T-cell (primary cell): ENCODE measurements around the gene ST6GALNAC3. TPM values are rescaled to one million over a fixed set of nuclear protein-coding genes. Genes with fewer than 3 reads are reported as not detected.
"Not testable (repeated sequence)": the region's sequence is repeated elsewhere in the genome, so short reads cannot be mapped to it uniquely, and the experiment has no call there.

Source experiments
- ATAC-seq, 4 experiments: fragments of 200-7000 bp in 3 of 4; fragments of 150-1000 bp in 1 of 4; cut with Tn5 transposase; replicated peaks in 1 of 4; 1 replicate in 3 of 4; 2 replicates in 1 of 4; pipeline ENCODE4 v1.10.0; 2021; ENCODE audit warnings: moderate library complexity in 3 of 4, mild to moderate bottlenecking in 2 of 4, moderate number of reproducible peaks in 1 of 4
- CTCF ChIA-PET, 2 donors: fragments of 300-600 bp; sonication (Branson Sonifier 250); formaldehyde crosslinking; loops; one replicate each; lab custom pipeline; 2022; ENCODE audit warnings: antibody characterized with exemption in 2 of 2; lab: Charles Lee
- POLR2A ChIA-PET, 2 donors: fragments of 300-600 bp; sonication (Branson Sonifier 250); formaldehyde crosslinking; loops; one replicate each; lab custom pipeline; 2022; ENCODE audit warnings: antibody characterized with exemption in 2 of 2; lab: Charles Lee
- DNase-seq, 35 experiments: peaks; one replicate each; pipeline versions ENCODE4 v3.0.0 to v3.0.0-alpha.2; 2013 to 2023
- H3K27ac ChIP-seq: one replicate; pipeline ENCODE4 v1.5.1; 2013; ENCODE audit warnings: low read length
- H3K27me3 ChIP-seq, 2 experiments: replicated peaks in 1 of 2; 1 replicate in 1 of 2; 2 replicates in 1 of 2; pipeline versions ENCODE4 v1.6.1 to v1.7.0; 2013; ENCODE audit warnings: low read length in 1 of 2, mixed read lengths in 1 of 2; ENCODE audit not compliant: control insufficient read depth in 2 of 2, insufficient read depth in 2 of 2; ENCODE audit errors: extremely low read depth in 1 of 2
- H3K36me3 ChIP-seq, 2 donors: 1 replicate in 1 of 2; 2 replicates in 1 of 2; pipeline versions ENCODE4 v1.6.1 to v1.7.0; 2013; ENCODE audit warnings: low read length in 1 of 2; ENCODE audit not compliant: control insufficient read depth in 2 of 2, insufficient read depth in 1 of 2; ENCODE audit errors: extremely low read depth in 1 of 2
- H3K4me1 ChIP-seq, 2 experiments: 1 replicate in 1 of 2; 2 replicates in 1 of 2; pipeline versions ENCODE4 v1.6.1 to v1.7.0; 2013; ENCODE audit warnings: low read length in 2 of 2, mixed read lengths in 1 of 2; ENCODE audit not compliant: insufficient read depth in 2 of 2, control insufficient read depth in 1 of 2; ENCODE audit errors: extremely low read depth in 1 of 2
- H3K4me3 ChIP-seq, 2 donors: 1 replicate in 1 of 2; 2 replicates in 1 of 2; pipeline versions ENCODE4 v1.5.1 to v1.7.0; 2013; ENCODE audit warnings: mild to moderate bottlenecking in 2 of 2, low read length in 1 of 2, moderate library complexity in 1 of 2; ENCODE audit not compliant: control insufficient read depth in 1 of 2; ENCODE audit errors: extremely low read depth in 1 of 2
- H3K9me3 ChIP-seq: 2 replicates; pipeline ENCODE4 v1.7.0; 2013
- H3K27ac Mint-ChIP-seq, 2 donors: one replicate each; pipeline ENCODE4 v1.8.0; 2020 to 2021; ENCODE audit warnings: mild to moderate bottlenecking in 2 of 2, mixed read lengths in 2 of 2
- H3K27me3 Mint-ChIP-seq, 2 donors: one replicate each; pipeline ENCODE4 v1.8.0; 2021 to 2022; ENCODE audit warnings: mixed read lengths in 2 of 2
- H3K36me3 Mint-ChIP-seq: one replicate; pipeline ENCODE4 v1.8.0; 2021; ENCODE audit warnings: mixed read lengths
- H3K4me1 Mint-ChIP-seq, 3 donors: one replicate each; pipeline ENCODE4 v1.8.0; 2020 to 2022; ENCODE audit warnings: mixed read lengths in 3 of 3, mild to moderate bottlenecking in 1 of 3
- H3K4me3 Mint-ChIP-seq, 3 donors: one replicate each; pipeline ENCODE4 v1.8.0; 2020 to 2022; ENCODE audit warnings: mild to moderate bottlenecking in 3 of 3, mixed read lengths in 3 of 3, moderate library complexity in 3 of 3
- H3K9me3 Mint-ChIP-seq, 3 donors: one replicate each; pipeline ENCODE4 v1.8.0; 2020 to 2022; ENCODE audit warnings: mixed read lengths in 3 of 3
- WGBS: methylation state at CpG from one replicate; pipeline ENCODE4 v1.1.5; 2013; ENCODE audit warnings: missing lambda C conversion rate; ENCODE audit not compliant: insufficient coverage; 5-methylcytosine and 5-hydroxymethylcytosine counted together
- total RNA-seq, 35 experiments: library from RNA in 6 of 35; stranded (reverse) in 6 of 35; fragments of 120-200 nt in 1 of 35; gene quantifications; one replicate each; pipeline versions ENCODE4 v1.2.1 to v1.2.4 and lab custom pipeline; 2013 to 2026

The ST6GALNAC3 gene
- total RNA-seq, 5 donors from 2014 or later (not counting 1 experiment from before 2014, with no cell fraction given) = 0.33 to 6.6 (median 1.5) TPM

GRCh38 chr1:76640092-76640491 lies 565.5 kb downstream of the ST6GALNAC3 start:
- H3K9me3 Mint-ChIP-seq = peaks cover 0 to 3% (median 1%) of the 10 kb centered on the region in 3 donors
- Histone ChIP-seq H3K4me3 (no peak overlapping the region), H3K27ac (no peak overlapping the region), H3K36me3 (no peaks in the 10 kb centered on the region), H3K4me1 (peaks cover 0 to 14% of the 10 kb centered on the region in 2 experiments), H3K27me3 (no peaks in the 10 kb centered on the region), H3K9me3 (no peaks in the 10 kb centered on the region)
- no peak overlapping the region for H3K4me3 Mint-ChIP-seq
- DNase-seq (no peak), ATAC-seq (no peak)
- peaks cover 0 to 3% of the 10 kb centered on the region in 2 donors for H3K27me3 Mint-ChIP-seq
- peaks cover 3 to 12% (median 11%) of the 10 kb centered on the region in 3 donors for H3K4me1 Mint-ChIP-seq
- CTCF ChIA-PET = no interaction called here
- POLR2A ChIA-PET = no interaction called here
- no peaks in the 10 kb centered on the region for H3K36me3 Mint-ChIP-seq
- H3K27ac Mint-ChIP-seq = no peak overlapping the region

GRCh38 chr1:76640723-76641122 lies 566.2 kb downstream of the ST6GALNAC3 start:
- ChIA-PET CTCF (interaction anchor here in 1 of 2 donors (0.6 kb wide), 2 partner anchors 25 to 1271 kb away, joined by 3 read pairs; no protein-coding TSS in a partner anchor), POLR2A (interaction anchor here in 1 of 2 donors (0.5 to 0.6 kb wide), 2 partner anchors 9 to 774 kb away, joined by 4 read pairs; no protein-coding TSS in a partner anchor)
- Histone ChIP-seq H3K36me3 (no peaks in the 10 kb centered on the region), H3K27ac (no peak overlapping the region), H3K4me3 (no peak overlapping the region), H3K4me1 (peaks cover 0 to 9% of the 10 kb centered on the region in 2 experiments), H3K27me3 (no peaks in the 10 kb centered on the region), H3K9me3 (no peaks in the 10 kb centered on the region)
- Mint-ChIP-seq H3K9me3 (peaks cover 0 to 3% (median 0%) of the 10 kb centered on the region in 3 donors), H3K27ac (no peak overlapping the region), H3K36me3 (no peaks in the 10 kb centered on the region), H3K4me1 (peaks cover 3 to 10% (median 9%) of the 10 kb centered on the region in 3 donors), H3K4me3 (no peak overlapping the region), H3K27me3 (peaks cover 0 to 3% of the 10 kb centered on the region in 2 donors)
- DNase-seq (no peak), ATAC-seq (no peak)

GRCh38 chr1:76644139-76644538 lies 569.6 kb downstream of the ST6GALNAC3 start:
- H3K4me3 ChIP-seq = no peak overlapping the region
- H3K36me3 ChIP-seq = no peaks in the 10 kb centered on the region
- Mint-ChIP-seq H3K27ac (no peak overlapping the region), H3K27me3 (peaks cover 0 to 1% of the 10 kb centered on the region in 2 donors), H3K36me3 (no peaks in the 10 kb centered on the region), H3K4me1 (no peaks in the 10 kb centered on the region), H3K4me3 (no peak overlapping the region), H3K9me3 (peaks cover 0 to 8% (median under 1%) of the 10 kb centered on the region in 3 donors)
- no peaks in the 10 kb centered on the region for H3K9me3 ChIP-seq
- ChIA-PET CTCF (no interaction called here), POLR2A (no interaction called here)
- WGBS = 100% methylated on average over 1 of the region's 5 CpGs
- DNase-seq (no peak), ATAC-seq (no peak)
- H3K27ac ChIP-seq = no peak overlapping the region
- no peaks in the 10 kb centered on the region for H3K4me1 ChIP-seq
- no peaks in the 10 kb centered on the region for H3K27me3 ChIP-seq

- not testable (repeated sequence) for H3K27ac Mint-ChIP-seq, H3K4me3 Mint-ChIP-seq
- no CpG with 5 or more reads among the region's 5 CpGs for WGBS
These were observed 578.3 kb downstream of the ST6GALNAC3 start for GRCh38 chr1:76652860-76653259.

GRCh38 chr1:76657623-76658022 lies 583.1 kb downstream of the ST6GALNAC3 start:
- WGBS = 80% methylated on average over 1 of the region's 2 CpGs
- no peaks in the 10 kb centered on the region for H3K36me3 ChIP-seq
- H3K27me3 ChIP-seq = no peaks in the 10 kb centered on the region
- no peaks in the 10 kb centered on the region for H3K9me3 ChIP-seq
- Mint-ChIP-seq H3K9me3 (peaks cover 4 to 7% (median 6%) of the 10 kb centered on the region in 3 donors), H3K4me1 (no peaks in the 10 kb centered on the region), H3K4me3 (no peak overlapping the region), H3K36me3 (no peaks in the 10 kb centered on the region), H3K27ac (no peak overlapping the region), H3K27me3 (peaks cover 0 to 4% of the 10 kb centered on the region in 2 donors)
- DNase-seq (no peak), ATAC-seq (no peak)
- H3K4me3 ChIP-seq = no peak overlapping the region
- ChIA-PET CTCF (no interaction called here), POLR2A (no interaction called here)
- no peaks in the 10 kb centered on the region for H3K4me1 ChIP-seq
- H3K27ac ChIP-seq = no peak overlapping the region

More at GRCh38 chr1:76652860-76653259, 578.3 kb downstream of the ST6GALNAC3 start:
- H3K4me1 ChIP-seq, DNase-seq, H3K27ac ChIP-seq, ATAC-seq, H3K27me3 Mint-ChIP-seq, H3K36me3 Mint-ChIP-seq, H3K27me3 ChIP-seq, H3K4me3 ChIP-seq, H3K9me3 ChIP-seq, H3K36me3 ChIP-seq, H3K4me1 Mint-ChIP-seq, POLR2A ChIA-PET: not testable (repeated sequence)
- CTCF ChIA-PET = interaction anchor here in 1 of 2 donors (0.6 kb wide), 1 partner anchor 19 kb away, joined by 4 read pairs; no protein-coding TSS in a partner anchor
- H3K9me3 Mint-ChIP-seq = peaks cover 10 to 23% (median 18%) of the 10 kb centered on the region in 3 donors

- WGBS = 100% methylated on average over 2 of the region's 4 CpGs
- Mint-ChIP-seq H3K27ac (no peak overlapping the region), H3K4me3 (no peak overlapping the region), H3K4me1 (no peaks in the 10 kb centered on the region), H3K36me3 (no peaks in the 10 kb centered on the region), H3K9me3 (peaks cover 7 to 10% (median 9%) of the 10 kb centered on the region in 3 donors), H3K27me3 (peaks cover 0 to 7% of the 10 kb centered on the region in 2 donors)
- H3K4me1 ChIP-seq = no peaks in the 10 kb centered on the region
- ChIA-PET POLR2A (no interaction called here), CTCF (no interaction called here)
- H3K9me3 ChIP-seq = no peaks in the 10 kb centered on the region
- no peaks in the 10 kb centered on the region for H3K27me3 ChIP-seq
- DNase-seq (no peak), ATAC-seq (no peak)
- H3K4me3 ChIP-seq = no peak overlapping the region
- no peaks in the 10 kb centered on the region for H3K36me3 ChIP-seq
- H3K27ac ChIP-seq = no peak overlapping the region
These were observed 584.8 kb downstream of the ST6GALNAC3 start for GRCh38 chr1:76659171-76659940.
